ENCODE results near the gene LRRTM4.

LRRTM4 gene

DNA sequence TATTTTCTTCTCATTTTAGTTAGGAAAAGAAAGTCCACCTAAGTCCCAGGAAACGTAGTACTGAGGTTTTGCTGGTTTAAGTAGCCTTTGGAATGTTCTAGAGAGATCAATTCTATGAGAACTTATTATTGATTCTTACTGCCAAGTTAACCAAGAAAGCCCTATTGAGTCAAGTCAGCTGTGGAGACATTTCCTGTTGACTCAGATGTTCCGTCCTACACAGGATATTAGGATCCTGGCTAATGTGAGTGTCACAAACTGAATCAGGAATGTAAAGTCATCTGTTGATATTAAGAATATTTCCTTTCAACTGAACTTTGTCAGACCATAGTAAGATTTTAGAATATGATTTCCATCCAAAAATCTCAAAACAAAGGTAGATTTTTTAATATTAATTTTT is 654.3 kb downstream of the LRRTM4 start:
- Histone ChIP-seq H3K36me3 (ENCODE audit: control insufficient read depth in 4 of 4, insufficient read depth in 4 of 4, low read length in 3 of 4) (no peaks in the 10 kb centered on the region), H3K4me3 (ENCODE audit: control insufficient read depth in 1 of 7, extremely low read depth in 1 of 7, insufficient read depth in 4 of 7, low read depth in 2 of 7, low read length in 6 of 7) (no peak overlapping the region), H3K27ac (ENCODE audit: insufficient read depth in 1 of 2, low read depth in 1 of 2, low read length in 2 of 2, poor library complexity in 1 of 2, severe bottlenecking in 2 of 2) (no peak overlapping the region), H3K4me1 (ENCODE audit: control extremely low read depth in 1 of 4, control insufficient read depth in 4 of 4, insufficient read depth in 4 of 4, low read length in 3 of 4) (no peaks in the 10 kb centered on the region), H3K27me3 (replicated peaks in 2 of 5; ENCODE audit: control insufficient read depth in 4 of 5, insufficient read depth in 5 of 5, low read length in 4 of 5) (peaks cover 0 to 3% (median 0%) of the 10 kb centered on the region in 5 experiments), H3K9me3 (ENCODE audit: control extremely low read depth in 1 of 5, control insufficient read depth in 4 of 5, insufficient read depth in 2 of 5, low read depth in 1 of 5, low read length in 4 of 5) (no peaks in the 10 kb centered on the region)
- DNase-seq: no peak
- WGBS (ENCODE audit: insufficient coverage): 33% methylated on average over 1 of the region's 2 CpGs
- POLR2A ChIA-PET: no interaction called here
- CTCF ChIA-PET: no interaction called here

DNA sequence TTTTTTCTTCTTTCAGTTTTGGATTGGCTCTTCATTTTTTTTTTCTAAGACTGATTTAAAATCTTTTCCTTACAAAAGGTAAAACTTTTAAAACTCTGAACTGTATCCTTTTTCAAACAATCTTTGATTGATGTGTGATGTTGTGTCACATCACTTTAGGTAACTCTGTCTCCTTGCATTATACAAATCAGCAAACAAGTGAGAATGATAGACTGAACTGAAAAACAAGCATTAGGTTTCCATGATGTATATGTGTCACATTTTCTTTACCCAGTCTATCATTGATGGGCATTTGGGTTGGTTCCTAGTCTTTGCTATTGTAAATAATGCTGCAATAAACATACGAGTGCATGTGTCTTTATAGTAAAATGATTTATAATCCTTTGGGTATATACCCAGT is 655.7 kb downstream of the LRRTM4 start:
- no peak overlapping the region for H3K4me3 ChIP-seq (ENCODE audit: control insufficient read depth in 1 of 7, extremely low read depth in 1 of 7, insufficient read depth in 4 of 7, low read depth in 2 of 7, low read length in 6 of 7)
- DNase-seq: no peak
- ChIA-PET CTCF (no interaction called here), POLR2A (no interaction called here)
- H3K27ac ChIP-seq (ENCODE audit: insufficient read depth in 1 of 2, low read depth in 1 of 2, low read length in 2 of 2, poor library complexity in 1 of 2, severe bottlenecking in 2 of 2): no peak overlapping the region
- H3K27me3 ChIP-seq (replicated peaks in 2 of 5; ENCODE audit: control insufficient read depth in 4 of 5, insufficient read depth in 5 of 5, low read length in 4 of 5): no peaks in the 10 kb centered on the region
- no peaks in the 10 kb centered on the region for H3K4me1 ChIP-seq (ENCODE audit: control extremely low read depth in 1 of 4, control insufficient read depth in 4 of 4, insufficient read depth in 4 of 4, low read length in 3 of 4)
- no CpG with 5 or more reads among the region's 1 CpG for WGBS (ENCODE audit: insufficient coverage)
- H3K36me3 ChIP-seq (ENCODE audit: control insufficient read depth in 4 of 4, insufficient read depth in 4 of 4, low read length in 3 of 4): no peaks in the 10 kb centered on the region
- H3K9me3 ChIP-seq (ENCODE audit: control extremely low read depth in 1 of 5, control insufficient read depth in 4 of 5, insufficient read depth in 2 of 5, low read depth in 1 of 5, low read length in 4 of 5): no peaks in the 10 kb centered on the region

GRCh38 chr2:76862901-76863300 is 659.3 kb downstream of the LRRTM4 start:
- POLR2A ChIA-PET: no interaction called here
- H3K27ac ChIP-seq (ENCODE audit: insufficient read depth in 1 of 2, low read depth in 1 of 2, low read length in 2 of 2, poor library complexity in 1 of 2, severe bottlenecking in 2 of 2): no peak overlapping the region
- H3K4me3 ChIP-seq (ENCODE audit: control insufficient read depth in 1 of 7, extremely low read depth in 1 of 7, insufficient read depth in 4 of 7, low read depth in 2 of 7, low read length in 6 of 7): no peak overlapping the region
- WGBS (ENCODE audit: insufficient coverage): 67% methylated on average over 2 of the region's 3 CpGs
- H3K4me1 ChIP-seq (ENCODE audit: control extremely low read depth in 1 of 4, control insufficient read depth in 4 of 4, insufficient read depth in 4 of 4, low read length in 3 of 4): no peaks in the 10 kb centered on the region
- no peaks in the 10 kb centered on the region for H3K36me3 ChIP-seq (ENCODE audit: control insufficient read depth in 4 of 4, insufficient read depth in 4 of 4, low read length in 3 of 4)
- no peaks in the 10 kb centered on the region for H3K9me3 ChIP-seq (ENCODE audit: control extremely low read depth in 1 of 5, control insufficient read depth in 4 of 5, insufficient read depth in 2 of 5, low read depth in 1 of 5, low read length in 4 of 5)
- H3K27me3 ChIP-seq (replicated peaks in 2 of 5; ENCODE audit: control insufficient read depth in 4 of 5, insufficient read depth in 5 of 5, low read length in 4 of 5): no peaks in the 10 kb centered on the region
- no peak for DNase-seq
- CTCF ChIA-PET: no interaction called here

DNA sequence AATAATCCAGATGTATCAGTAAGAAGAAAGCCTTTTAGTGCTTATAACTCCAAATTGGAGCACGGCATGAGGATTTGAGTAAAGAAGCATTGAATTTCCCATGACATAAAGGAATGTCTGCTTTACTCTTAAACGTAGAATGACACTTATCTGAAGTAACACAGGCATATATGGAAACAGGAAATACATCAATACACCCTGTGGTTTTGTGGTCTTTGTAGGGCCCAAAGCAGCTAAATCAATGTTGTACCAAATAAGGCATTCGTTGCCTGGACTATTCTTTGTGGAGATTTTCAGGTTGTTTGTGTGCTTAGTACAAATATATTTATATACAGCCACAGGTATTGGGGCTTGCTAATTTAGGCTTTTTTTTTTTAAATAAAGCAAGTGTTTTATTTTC is 660.5 kb downstream of the LRRTM4 start:
- Histone ChIP-seq H3K27ac (ENCODE audit: insufficient read depth in 1 of 2, low read depth in 1 of 2, low read length in 2 of 2, poor library complexity in 1 of 2, severe bottlenecking in 2 of 2) (no peak overlapping the region), H3K4me1 (ENCODE audit: control extremely low read depth in 1 of 4, control insufficient read depth in 4 of 4, insufficient read depth in 4 of 4, low read length in 3 of 4) (no peaks in the 10 kb centered on the region), H3K27me3 (replicated peaks in 2 of 5; ENCODE audit: control insufficient read depth in 4 of 5, insufficient read depth in 5 of 5, low read length in 4 of 5) (no peaks in the 10 kb centered on the region), H3K4me3 (ENCODE audit: control insufficient read depth in 1 of 7, extremely low read depth in 1 of 7, insufficient read depth in 4 of 7, low read depth in 2 of 7, low read length in 6 of 7) (no peak overlapping the region), H3K36me3 (ENCODE audit: control insufficient read depth in 4 of 4, insufficient read depth in 4 of 4, low read length in 3 of 4) (no peaks in the 10 kb centered on the region), H3K9me3 (ENCODE audit: control extremely low read depth in 1 of 5, control insufficient read depth in 4 of 5, insufficient read depth in 2 of 5, low read depth in 1 of 5, low read length in 4 of 5) (no peaks in the 10 kb centered on the region)
- DNase-seq: peak; percentile 1 to 30 (median 11)
- ChIA-PET POLR2A (no interaction called here), CTCF (no interaction called here)
- WGBS (ENCODE audit: insufficient coverage): 0% methylated on average over 1 of the region's 3 CpGs

DNA sequence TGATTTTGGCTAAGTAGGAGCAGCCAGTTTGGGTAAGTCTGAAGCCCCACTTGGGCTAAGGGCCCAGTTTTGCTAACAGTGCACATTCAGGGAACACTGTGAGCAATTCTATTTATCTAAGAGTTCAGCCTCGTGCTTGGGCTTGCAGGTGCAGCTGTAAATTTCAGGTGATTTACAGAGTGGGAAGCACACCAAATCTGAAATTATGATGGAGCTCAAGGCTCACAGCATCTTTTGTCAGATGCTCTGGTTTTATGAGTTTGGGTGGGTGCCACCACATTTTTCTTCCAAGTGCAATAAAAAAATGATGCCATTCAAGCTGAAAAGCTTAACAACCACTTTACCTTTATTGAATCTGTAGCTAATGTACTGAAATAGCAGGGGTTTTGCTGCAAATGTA is 671.2 kb downstream of the LRRTM4 start:
- ChIA-PET POLR2A (no interaction called here), CTCF (no interaction called here)
- Histone ChIP-seq H3K36me3 (ENCODE audit: control insufficient read depth in 4 of 4, insufficient read depth in 4 of 4, low read length in 3 of 4) (no peaks in the 10 kb centered on the region), H3K4me3 (ENCODE audit: control insufficient read depth in 1 of 7, extremely low read depth in 1 of 7, insufficient read depth in 4 of 7, low read depth in 2 of 7, low read length in 6 of 7) (no peak overlapping the region), H3K27me3 (replicated peaks in 2 of 5; ENCODE audit: control insufficient read depth in 4 of 5, insufficient read depth in 5 of 5, low read length in 4 of 5) (no peaks in the 10 kb centered on the region), H3K27ac (ENCODE audit: insufficient read depth in 1 of 2, low read depth in 1 of 2, low read length in 2 of 2, poor library complexity in 1 of 2, severe bottlenecking in 2 of 2) (no peak overlapping the region), H3K4me1 (ENCODE audit: control extremely low read depth in 1 of 4, control insufficient read depth in 4 of 4, insufficient read depth in 4 of 4, low read length in 3 of 4) (no peaks in the 10 kb centered on the region), H3K9me3 (ENCODE audit: control extremely low read depth in 1 of 5, control insufficient read depth in 4 of 5, insufficient read depth in 2 of 5, low read depth in 1 of 5, low read length in 4 of 5) (no peaks in the 10 kb centered on the region)
- WGBS (ENCODE audit: insufficient coverage): 71% methylated on average over 1 of the region's 1 CpG
- no peak for DNase-seq

- H3K36me3 ChIP-seq (ENCODE audit: control insufficient read depth in 4 of 4, insufficient read depth in 4 of 4, low read length in 3 of 4): no peaks in the 10 kb centered on the region
- CTCF ChIA-PET: no interaction called here
- no peaks in the 10 kb centered on the region for H3K9me3 ChIP-seq (ENCODE audit: control extremely low read depth in 1 of 5, control insufficient read depth in 4 of 5, insufficient read depth in 2 of 5, low read depth in 1 of 5, low read length in 4 of 5)
- POLR2A ChIA-PET: no interaction called here
- no peak for DNase-seq
- no peak overlapping the region for H3K4me3 ChIP-seq (ENCODE audit: control insufficient read depth in 1 of 7, extremely low read depth in 1 of 7, insufficient read depth in 4 of 7, low read depth in 2 of 7, low read length in 6 of 7)
- no peaks in the 10 kb centered on the region for H3K4me1 ChIP-seq (ENCODE audit: control extremely low read depth in 1 of 4, control insufficient read depth in 4 of 4, insufficient read depth in 4 of 4, low read length in 3 of 4)
- WGBS (ENCODE audit: insufficient coverage): no CpG with 5 or more reads among the region's 1 CpG
- no peaks in the 10 kb centered on the region for H3K27me3 ChIP-seq (replicated peaks in 2 of 5; ENCODE audit: control insufficient read depth in 4 of 5, insufficient read depth in 5 of 5, low read length in 4 of 5)
- H3K27ac ChIP-seq (ENCODE audit: insufficient read depth in 1 of 2, low read depth in 1 of 2, low read length in 2 of 2, poor library complexity in 1 of 2, severe bottlenecking in 2 of 2): no peak overlapping the region
Observed at GRCh38 chr2:76849086-76849485, 673.1 kb downstream of the LRRTM4 start.

DNA sequence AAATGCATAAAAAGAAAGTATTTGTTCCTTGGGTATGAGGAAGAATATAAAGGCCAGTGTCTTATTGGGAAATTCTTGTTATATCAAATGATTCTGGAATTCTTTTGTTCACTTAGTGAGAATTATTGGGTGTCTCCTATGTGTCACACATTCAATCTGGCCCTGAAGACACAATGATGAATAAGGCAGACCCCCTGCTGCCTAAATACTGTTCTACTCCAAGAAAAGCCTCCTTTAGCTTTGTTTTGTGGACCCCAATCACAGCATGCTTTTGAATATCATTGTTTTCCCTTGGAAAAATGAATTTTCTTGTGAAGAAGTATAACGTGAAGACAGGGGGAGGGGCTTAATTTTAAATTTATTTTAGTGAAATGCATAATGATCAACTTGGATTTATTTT is 682.4 kb downstream of the LRRTM4 start:
- H3K4me1 ChIP-seq (ENCODE audit: control extremely low read depth in 1 of 4, control insufficient read depth in 4 of 4, insufficient read depth in 4 of 4, low read length in 3 of 4): no peaks in the 10 kb centered on the region
- H3K9me3 ChIP-seq (ENCODE audit: control extremely low read depth in 1 of 5, control insufficient read depth in 4 of 5, insufficient read depth in 2 of 5, low read depth in 1 of 5, low read length in 4 of 5): no peaks in the 10 kb centered on the region
- ChIA-PET CTCF (no interaction called here), POLR2A (no interaction called here)
- no peak overlapping the region for H3K4me3 ChIP-seq (ENCODE audit: control insufficient read depth in 1 of 7, extremely low read depth in 1 of 7, insufficient read depth in 4 of 7, low read depth in 2 of 7, low read length in 6 of 7)
- no peak overlapping the region for H3K27ac ChIP-seq (ENCODE audit: insufficient read depth in 1 of 2, low read depth in 1 of 2, low read length in 2 of 2, poor library complexity in 1 of 2, severe bottlenecking in 2 of 2)
- WGBS (ENCODE audit: insufficient coverage): no CpG with 5 or more reads among the region's 1 CpG
- H3K27me3 ChIP-seq (replicated peaks in 2 of 5; ENCODE audit: control insufficient read depth in 4 of 5, insufficient read depth in 5 of 5, low read length in 4 of 5): no peaks in the 10 kb centered on the region
- DNase-seq: no peak
- no peaks in the 10 kb centered on the region for H3K36me3 ChIP-seq (ENCODE audit: control insufficient read depth in 4 of 4, insufficient read depth in 4 of 4, low read length in 3 of 4)
